Smooth muscle cell (in vitro differentiated cells): ENCODE measurements around the gene AP4B1. TPM values are rescaled to one million over a fixed set of nuclear protein-coding genes. Genes with fewer than 3 reads are reported as not detected.

Experiments used
- DNase-seq: peaks from one replicate; lab custom pipeline; 2025; ENCODE audit not compliant: unreplicated experiment; lab: John Stamatoyannopoulos, UW
- H2AFZ ChIP-seq: fragments of 200-600 bp; sonication (generic); 2 replicates; pipeline ENCODE4 v1.6.0; 2016; ENCODE audit warnings: antibody characterized with exemption, low read depth, mild to moderate bottlenecking
- H3F3A ChIP-seq: fragments of 200-600 bp; sonication (generic); 2 replicates; pipeline ENCODE4 v1.6.0; 2017; ENCODE audit warnings: antibody characterized with exemption, low read depth
- H3K27ac ChIP-seq: fragments of 200-600 bp; sonication (generic); 2 replicates; pipeline ENCODE4 v1.5.1; 2016; ENCODE audit warnings: low read depth, mild to moderate bottlenecking
- H3K27me3 ChIP-seq: fragments of 200-600 bp; sonication (generic); 2 replicates; pipeline ENCODE4 v1.6.1; 2016; ENCODE audit warnings: low read depth, mild to moderate bottlenecking
- H3K36me3 ChIP-seq: fragments of 200-600 bp; sonication (generic); 2 replicates; pipeline ENCODE4 v1.5.1; 2016; ENCODE audit warnings: low read depth
- H3K4me1 ChIP-seq: fragments of 200-600 bp; sonication (generic); 2 replicates; pipeline ENCODE4 v1.5.1; 2016; ENCODE audit warnings: low read depth
- H3K4me2 ChIP-seq: fragments of 200-600 bp; sonication (generic); 2 replicates; pipeline ENCODE4 v1.6.0; 2016; ENCODE audit warnings: mild to moderate bottlenecking
- H3K4me3 ChIP-seq: fragments of 200-600 bp; sonication (generic); 2 replicates; pipeline ENCODE4 v1.5.1; 2016; ENCODE audit warnings: mild to moderate bottlenecking
- H3K79me2 ChIP-seq: fragments of 200-600 bp; sonication (generic); 2 replicates; pipeline ENCODE4 v1.6.0; 2016; ENCODE audit warnings: low read depth, mild to moderate bottlenecking
- H3K9ac ChIP-seq: fragments of 200-600 bp; sonication (generic); 2 replicates; pipeline ENCODE4 v1.6.0; 2016; ENCODE audit warnings: low read depth
- H3K9me3 ChIP-seq: fragments of 200-600 bp; sonication (generic); replicated peaks from 2 replicates; pipeline ENCODE4 v1.5.1; 2016; ENCODE audit warnings: low read depth
- H4K20me1 ChIP-seq: fragments of 200-600 bp; sonication (generic); 2 replicates; pipeline ENCODE4 v1.6.0; 2016; ENCODE audit warnings: low read depth
- CTCF ChIP-seq: fragments of 200-600 bp; sonication (generic); IDR thresholded peaks from 2 replicates; pipeline ENCODE4 v1.5.1; 2017; ENCODE audit warnings: borderline replicate concordance, mild to moderate bottlenecking, antibody characterized with exemption; ENCODE audit not compliant: insufficient read depth, poor library complexity, severe bottlenecking
- WGBS: methylation state at CpG from one replicate; pipeline ENCODE4 v1.1.7; 2016; ENCODE audit warnings: low lambda C conversion rate; 5-methylcytosine and 5-hydroxymethylcytosine counted together
- polyA plus RNA-seq: library from polyadenylated mRNA; unstranded; fragments of >200 nt; fragmentation: Nextera tagmentation; extraction: Ambion mirVana; gene quantifications from 2 replicates; pipeline ENCODE4 v1.2.1, GENCODE V29; 2016
- total RNA-seq: library from RNA; depleted of rRNA; stranded (reverse); fragments of >200 nt; gene quantifications from 2 replicates; pipeline ENCODE4 v1.2.3, GENCODE V29; 2014

The AP4B1 gene
- total RNA-seq (9.4 and 17.3 TPM in 2 replicates), polyA plus RNA-seq (8.5 and 11.6 TPM in 2 replicates)

- TF ChIP-seq CTCF, result peak; percentile 39
- H3K36me3 ChIP-seq, result no peaks in the 10 kb centered on the region
Measured at GRCh38 chr1:113904674-113905434, at the start of gene AP4B1, which contains the start of gene DCLRE1B. Gene AP4B1 (minus strand): TSS chr1:113904799. CDS start chr1:113904717, 82 bp downstream. Gene DCLRE1B (plus strand): TSS chr1:113905326. CDS start chr1:113905587, 261 bp downstream.

GRCh38 chr1:113951719-113952118 lies 47.1 kb upstream of the AP4B1 start:
- Histone ChIP-seq H3K79me2 (peaks cover 53% of the 10 kb centered on the region), H3F3A (peaks cover 5% of the 10 kb centered on the region), H4K20me1 (peaks cover 78% of the 10 kb centered on the region), H3K9ac (no peak overlapping the region), H3K27me3 (no peaks in the 10 kb centered on the region), H3K4me2 (no peak overlapping the region), H2AFZ (no peak overlapping the region), H3K36me3 (peaks cover 5% of the 10 kb centered on the region), H3K27ac (no peak overlapping the region), H3K9me3 (no peaks in the 10 kb centered on the region), H3K4me1 (peaks cover 14% of the 10 kb centered on the region), H3K4me3 (no peak overlapping the region)
- TF ChIP-seq CTCF, result no peak
- WGBS, result 100% methylated on average over 2 of the region's 2 CpGs
- no peak for DNase-seq

More at GRCh38 chr1:113904674-113905434, at the start of gene AP4B1, which contains the start of gene DCLRE1B:
- Histone ChIP-seq H3K9me3 (no peaks in the 10 kb centered on the region), H3K27me3 (no peaks in the 10 kb centered on the region), H3K27ac (peak within 1 kb of the TSS; percentile 81), H3K4me2 (peak within 1 kb of the TSS; percentile 98), H3K9ac (peak within 1 kb of the TSS; percentile 75), H4K20me1 (no peaks in the 10 kb centered on the region), H3K4me1 (peaks cover 7% of the 10 kb centered on the region), H3K4me3 (peak within 1 kb of the TSS; percentile 75), H2AFZ (peak within 1 kb of the TSS; percentile 89), H3K79me2 (peaks cover 10% of the 10 kb centered on the region), H3F3A (peaks cover 4% of the 10 kb centered on the region)
- DNase-seq, result peak; percentile 90
- WGBS, result 1% methylated on average over 65 of the region's 67 CpGs

- WGBS, result 98% methylated on average over 1 of the region's 1 CpG
- Histone ChIP-seq H3K36me3 (no peaks in the 10 kb centered on the region), H2AFZ (no peak overlapping the region), H3K9me3 (no peaks in the 10 kb centered on the region), H3K4me1 (peaks cover 22% of the 10 kb centered on the region), H3K27ac (no peak overlapping the region), H3F3A (peaks cover 8% of the 10 kb centered on the region), H3K4me2 (no peak overlapping the region), H3K4me3 (no peak overlapping the region), H3K79me2 (peaks cover 59% of the 10 kb centered on the region), H4K20me1 (peaks cover 86% of the 10 kb centered on the region), H3K27me3 (no peaks in the 10 kb centered on the region), H3K9ac (no peak overlapping the region)
- TF ChIP-seq CTCF, result no peak
- DNase-seq, result no peak
Measured at GRCh38 chr1:113950908-113951307, 46.3 kb upstream of the AP4B1 start.
